Stomach (tissue), 4 donors: ENCODE data around the gene SBF2.

Experiments
- CTCF ChIP-seq, 7 experiments: fragments of 450-650 bp in 4 of 7; fragments of 200-600 bp in 3 of 7; sonication (generic) in 3 of 7; IDR thresholded peaks; one replicate each; pipeline ENCODE4 v1.5.1; 2016 to 2019; ENCODE audit warnings: antibody characterized with exemption in 7 of 7, control low read depth in 2 of 7, mild to moderate bottlenecking in 1 of 7
- POLR2A ChIP-seq, 4 donors: fragments of 450-650 bp; IDR thresholded peaks; one replicate each; pipeline ENCODE4 v1.6.1; 2016; ENCODE audit warnings: antibody characterized with exemption in 4 of 4, control low read depth in 2 of 4, mild to moderate bottlenecking in 1 of 4, moderate library complexity in 1 of 4

DNA sequence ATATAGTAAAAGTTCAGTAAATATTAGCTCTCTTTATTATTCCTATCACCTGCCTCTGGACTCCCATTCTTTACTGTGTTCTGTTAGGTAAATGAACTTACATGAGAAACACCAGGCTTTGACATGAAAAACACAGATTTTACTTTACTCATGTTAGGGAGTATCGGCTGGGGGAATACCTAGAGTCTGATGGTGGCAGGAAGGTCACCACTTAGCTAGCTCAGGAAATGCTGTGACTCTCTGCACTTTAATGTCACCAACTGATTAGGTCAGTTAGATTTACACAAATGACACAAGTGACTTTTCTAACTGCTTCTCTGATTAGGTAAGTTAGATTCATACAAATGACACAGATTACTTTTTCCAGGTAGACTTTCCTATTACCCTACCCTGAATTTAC is 405.1 kb downstream of the SBF2 start:
- no peak for TF ChIP-seq CTCF (IDR thresholded peaks at IDR 0.05)
- no peak for TF ChIP-seq POLR2A (IDR thresholded peaks at IDR 0.05)
